Measurements from ENCODE around the gene MSI2. TPM values are rescaled to one million over a fixed set of nuclear protein-coding genes. Genes with fewer than 3 reads are reported as not detected.

MSI2 gene
- total RNA-seq, 2 experiments from 2014 or later = 107 to 111 TPM

- H3K27me3 Mint-ChIP-seq = no peaks in the 10 kb centered on the region
- peaks cover 88% of the 10 kb centered on the region for H3K36me3 Mint-ChIP-seq (ENCODE audit: low read depth)
- no peaks in the 10 kb centered on the region for H3K9me3 Mint-ChIP-seq
- DNase-seq = no peak
- H3K4me3 Mint-ChIP-seq = no peak overlapping the region
- H3K27ac Mint-ChIP-seq = no peak overlapping the region
- H3K4me1 Mint-ChIP-seq = peaks cover 65% of the 10 kb centered on the region
- ChIA-PET POLR2A (interaction anchor here (0.8 kb wide), 1 partner anchor 422 kb away, joined by 3 read pairs; no protein-coding TSS in a partner anchor), CTCF (no interaction called here)
These were observed 6.2 kb downstream of the MSI2 start for GRCh38 chr17:57262557-57262956.

- POLR2A ChIA-PET = no interaction called here
- CTCF ChIA-PET = no interaction called here
- Mint-ChIP-seq H3K27ac (no peak overlapping the region), H3K4me3 (no peak overlapping the region), H3K36me3 (ENCODE audit: low read depth) (peaks cover 85% of the 10 kb centered on the region), H3K9me3 (no peaks in the 10 kb centered on the region), H3K27me3 (no peaks in the 10 kb centered on the region), H3K4me1 (peaks cover 55% of the 10 kb centered on the region)
- DNase-seq = no peak
These were observed 7.9 kb downstream of the MSI2 start for GRCh38 chr17:57264250-57264649.

GRCh38 chr17:57264776-57265175 is 8.5 kb downstream of the MSI2 start:
- DNase-seq = no peak
- Mint-ChIP-seq H3K36me3 (ENCODE audit: low read depth) (peaks cover 88% of the 10 kb centered on the region), H3K4me1 (peaks cover 52% of the 10 kb centered on the region), H3K9me3 (no peaks in the 10 kb centered on the region), H3K27ac (no peak overlapping the region), H3K4me3 (no peak overlapping the region), H3K27me3 (no peaks in the 10 kb centered on the region)
- ChIA-PET CTCF (no interaction called here), POLR2A (no interaction called here)

DNA sequence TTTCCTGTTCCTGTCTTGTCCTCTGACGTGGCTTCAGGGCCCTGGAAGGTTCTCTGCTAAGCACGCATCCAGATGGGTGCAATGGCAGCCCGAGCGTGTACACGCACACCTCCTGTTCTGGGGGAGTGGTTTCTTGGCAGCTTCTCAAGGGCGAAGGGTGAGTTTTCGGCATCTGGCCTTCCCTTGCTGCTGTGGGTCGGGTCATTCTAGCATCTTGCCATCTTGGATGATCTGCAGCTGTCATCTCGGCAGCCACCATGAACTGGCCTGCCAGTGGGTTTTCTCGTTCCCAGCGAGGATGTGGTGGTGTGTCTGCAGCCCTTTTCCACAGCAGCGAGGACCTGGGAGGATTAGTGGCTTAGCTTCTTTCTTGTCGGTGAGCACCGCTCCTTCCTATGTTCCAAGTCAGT is 10.6 kb downstream of the MSI2 start:
- no peak for DNase-seq

GRCh38 chr17:57268181-57268580 is 11.9 kb downstream of the MSI2 start:
- no peaks in the 10 kb centered on the region for H3K27me3 Mint-ChIP-seq
- ChIA-PET CTCF (no interaction called here), POLR2A (interaction anchor here (1.2 to 1.7 kb wide), 2 partner anchors 10 to 13 kb away, joined by 3 to 5 read pairs; no protein-coding TSS in a partner anchor)
- no peak overlapping the region for H3K4me3 Mint-ChIP-seq
- H3K9me3 Mint-ChIP-seq = no peaks in the 10 kb centered on the region
- DNase-seq = no peak
- no peak overlapping the region for H3K27ac Mint-ChIP-seq
- H3K36me3 Mint-ChIP-seq (ENCODE audit: low read depth) = peaks cover 85% of the 10 kb centered on the region
- H3K4me1 Mint-ChIP-seq = peaks cover 36% of the 10 kb centered on the region

More for the DNA sequence above, 10.6 kb downstream of the MSI2 start:
- Mint-ChIP-seq H3K4me1 (peaks cover 41% of the 10 kb centered on the region), H3K9me3 (no peaks in the 10 kb centered on the region), H3K36me3 (ENCODE audit: low read depth) (peaks cover 86% of the 10 kb centered on the region), H3K4me3 (no peak overlapping the region), H3K27me3 (no peaks in the 10 kb centered on the region), H3K27ac (no peak overlapping the region)
- ChIA-PET CTCF (interaction anchor here (0.8 to 1.0 kb wide), 2 partner anchors 9 to 14 kb away, joined by 3 to 5 read pairs; no protein-coding TSS in a partner anchor), POLR2A (interaction anchor here (1.2 to 1.7 kb wide), 3 partner anchors 9 to 14 kb away, joined by 3 to 5 read pairs (median 4); no protein-coding TSS in a partner anchor)

DNA sequence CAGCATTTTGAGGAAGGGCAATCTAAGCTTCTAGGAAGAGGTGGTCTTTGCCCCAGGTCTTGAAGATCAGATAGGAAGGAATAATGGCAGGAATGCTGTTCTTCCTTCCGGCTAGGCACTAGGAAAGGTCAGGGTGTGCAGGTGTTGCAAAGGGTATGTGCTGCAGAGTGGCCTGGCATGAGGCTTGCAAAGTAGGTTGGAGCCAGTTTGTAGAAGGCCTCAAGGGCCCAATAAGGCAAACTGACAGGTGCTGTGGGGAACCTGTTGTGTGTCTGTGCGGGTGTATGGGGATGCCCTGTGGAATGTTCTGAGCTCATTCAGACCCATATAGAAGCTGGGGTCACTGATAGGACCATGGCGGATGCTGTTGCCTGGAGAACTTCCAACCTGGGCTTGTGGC is 12.7 kb downstream of the MSI2 start:
- CTCF ChIA-PET = no interaction called here
- no peak for DNase-seq

DNA sequence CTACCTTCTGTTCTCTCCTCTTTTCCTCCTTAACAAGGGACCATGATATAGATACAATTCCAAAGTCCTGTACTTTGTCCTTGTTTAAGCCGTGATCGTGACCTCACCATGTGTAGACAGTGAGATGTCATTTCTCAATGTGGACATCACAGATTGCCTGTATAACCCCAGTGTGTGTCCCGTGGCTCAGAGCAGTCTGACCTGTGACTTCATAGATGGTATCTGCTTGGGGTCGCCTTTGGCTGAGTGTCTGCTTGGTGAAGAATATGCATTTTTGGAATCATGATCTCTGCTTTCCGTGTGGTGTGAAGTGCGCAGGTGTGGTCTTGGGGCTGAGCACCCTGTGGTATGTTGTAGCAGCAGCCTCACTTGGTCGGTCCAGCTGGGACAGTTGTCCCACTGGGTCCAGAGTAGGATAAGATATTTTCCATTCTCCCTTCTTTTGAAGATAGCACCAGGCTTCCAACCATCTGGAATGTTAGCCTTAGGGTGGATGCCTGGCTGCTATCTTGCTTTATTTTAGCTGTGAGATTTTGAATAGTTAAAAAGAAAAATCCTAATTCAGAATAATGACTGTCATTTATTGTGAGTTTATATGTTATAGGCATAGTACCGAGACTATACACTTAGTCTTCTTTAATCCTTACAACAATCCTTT is 13.4 kb downstream of the MSI2 start:
- H3K36me3 Mint-ChIP-seq (ENCODE audit: low read depth) = peaks cover 84% of the 10 kb centered on the region
- H3K4me1 Mint-ChIP-seq = peaks cover 31% of the 10 kb centered on the region
- no peak overlapping the region for H3K27ac Mint-ChIP-seq
- no peaks in the 10 kb centered on the region for H3K27me3 Mint-ChIP-seq
- ChIA-PET CTCF (interaction anchor here (0.7 to 2.2 kb wide), 2 partner anchors 12 to 402 kb away, joined by 3 to 8 read pairs; no protein-coding TSS in a partner anchor), POLR2A (interaction anchor here (2.4 kb wide), 1 partner anchor 12 kb away, joined by 9 read pairs; no protein-coding TSS in a partner anchor)
- H3K9me3 Mint-ChIP-seq = no peaks in the 10 kb centered on the region
- H3K4me3 Mint-ChIP-seq = no peak overlapping the region
- DNase-seq = no peak

More for the DNA sequence above, 12.7 kb downstream of the MSI2 start:
- POLR2A ChIA-PET = interaction anchor here (2.4 kb wide), 1 partner anchor 13 kb away, joined by 9 read pairs; no protein-coding TSS in a partner anchor
- peaks cover 82% of the 10 kb centered on the region for H3K36me3 Mint-ChIP-seq (ENCODE audit: low read depth)
- no peak overlapping the region for H3K27ac Mint-ChIP-seq
- H3K9me3 Mint-ChIP-seq = no peaks in the 10 kb centered on the region
- H3K4me3 Mint-ChIP-seq = no peak overlapping the region
- no peaks in the 10 kb centered on the region for H3K27me3 Mint-ChIP-seq
- peaks cover 28% of the 10 kb centered on the region for H3K4me1 Mint-ChIP-seq

DNA sequence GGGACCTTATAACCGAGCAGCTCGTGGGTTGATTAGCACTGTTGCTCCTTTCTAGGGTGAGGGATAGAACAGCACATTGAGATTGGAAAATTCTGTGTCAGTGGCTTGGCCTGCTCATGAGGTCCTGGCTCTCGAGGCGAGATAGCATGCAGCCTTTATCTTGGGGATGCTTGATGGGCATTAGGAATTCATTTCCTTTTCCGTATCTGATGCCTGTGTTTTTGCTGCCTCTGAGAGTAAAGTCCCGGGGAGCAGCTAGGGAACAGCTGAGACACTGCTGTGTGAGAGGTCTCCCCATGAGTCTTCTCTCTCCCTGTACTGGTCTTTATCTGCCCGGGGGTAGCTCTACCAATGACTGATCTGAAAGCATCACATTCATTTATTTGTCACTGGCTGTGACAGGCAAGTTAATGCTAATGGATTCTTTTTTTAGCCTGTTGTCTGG is 14.5 kb downstream of the MSI2 start:
- Mint-ChIP-seq H3K4me1 (peaks cover 35% of the 10 kb centered on the region), H3K27ac (no peak overlapping the region), H3K9me3 (no peaks in the 10 kb centered on the region), H3K4me3 (no peak overlapping the region), H3K36me3 (ENCODE audit: low read depth) (peaks cover 84% of the 10 kb centered on the region), H3K27me3 (no peaks in the 10 kb centered on the region)
- DNase-seq = no peak
- ChIA-PET CTCF (interaction anchor here (0.9 to 2.2 kb wide), 2 partner anchors 10 to 28 kb away, joined by 3 to 8 read pairs; no protein-coding TSS in a partner anchor), POLR2A (interaction anchor here (2.4 kb wide), 1 partner anchor 11 kb away, joined by 9 read pairs; no protein-coding TSS in a partner anchor)

- Mint-ChIP-seq H3K27me3 (no peaks in the 10 kb centered on the region), H3K4me1 (peaks cover 43% of the 10 kb centered on the region), H3K9me3 (no peaks in the 10 kb centered on the region), H3K36me3 (ENCODE audit: low read depth) (peaks cover 87% of the 10 kb centered on the region), H3K27ac (no peak overlapping the region), H3K4me3 (no peak overlapping the region)
- ChIA-PET POLR2A (interaction anchor here (1.1 kb wide), 1 partner anchor 16 kb away, joined by 3 read pairs; the partner anchor contains the start of gene MSI2), CTCF (interaction anchor here (0.6 to 2.2 kb wide), 2 partner anchors 9 to 34 kb away, joined by 4 to 8 read pairs; no protein-coding TSS in a partner anchor)
- DNase-seq = no peak
These were observed 15.5 kb downstream of the MSI2 start for GRCh38 chr17:57271821-57272220.

- no peak overlapping the region for H3K4me3 Mint-ChIP-seq
- no peak overlapping the region for H3K27ac Mint-ChIP-seq
- peaks cover 83% of the 10 kb centered on the region for H3K36me3 Mint-ChIP-seq (ENCODE audit: low read depth)
- ChIA-PET POLR2A (no interaction called here), CTCF (no interaction called here)
- H3K9me3 Mint-ChIP-seq = no peaks in the 10 kb centered on the region
- H3K4me1 Mint-ChIP-seq = peaks cover 54% of the 10 kb centered on the region
- DNase-seq = no peak
- H3K27me3 Mint-ChIP-seq = no peaks in the 10 kb centered on the region
These were observed 17.2 kb downstream of the MSI2 start for GRCh38 chr17:57273490-57273889.

DNA sequence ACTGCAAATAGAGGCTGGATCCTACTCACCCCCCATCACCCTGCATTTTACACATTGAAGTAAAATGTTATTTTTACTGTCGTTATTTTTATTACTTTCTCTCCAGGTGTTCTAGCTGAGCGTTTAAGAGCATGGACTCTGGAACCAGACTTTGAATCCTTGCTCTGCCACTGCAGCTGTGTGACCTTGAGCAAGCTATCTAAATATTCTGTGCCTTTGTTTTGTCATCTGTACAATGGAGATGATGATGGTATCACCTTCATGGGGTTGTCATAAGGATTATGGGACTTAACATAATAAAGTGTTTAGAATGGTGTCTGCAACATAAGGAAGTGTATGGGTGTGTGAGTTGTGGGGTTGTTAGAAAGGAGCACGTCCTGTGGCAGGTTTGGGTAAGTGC is 17.8 kb downstream of the MSI2 start:
- Mint-ChIP-seq H3K27ac (no peak overlapping the region), H3K36me3 (ENCODE audit: low read depth) (peaks cover 84% of the 10 kb centered on the region), H3K4me3 (no peak overlapping the region), H3K27me3 (no peaks in the 10 kb centered on the region), H3K4me1 (peaks cover 61% of the 10 kb centered on the region), H3K9me3 (no peaks in the 10 kb centered on the region)
- ChIA-PET POLR2A (no interaction called here), CTCF (no interaction called here)
- no peak for DNase-seq

GRCh38 chr17:57275071-57275764 is 18.9 kb downstream of the MSI2 start:
- H3K4me3 Mint-ChIP-seq = no peak overlapping the region
- no peaks in the 10 kb centered on the region for H3K9me3 Mint-ChIP-seq
- no peak overlapping the region for H3K27ac Mint-ChIP-seq
- ChIA-PET CTCF (no interaction called here), POLR2A (no interaction called here)
- peaks cover 85% of the 10 kb centered on the region for H3K36me3 Mint-ChIP-seq (ENCODE audit: low read depth)
- peaks cover 69% of the 10 kb centered on the region for H3K4me1 Mint-ChIP-seq
- no peak for DNase-seq
- H3K27me3 Mint-ChIP-seq = no peaks in the 10 kb centered on the region

- ChIA-PET POLR2A (interaction anchor here (1.3 kb wide), 1 partner anchor 19 kb away, joined by 3 read pairs; no protein-coding TSS in a partner anchor), CTCF (no interaction called here)
- Mint-ChIP-seq H3K36me3 (ENCODE audit: low read depth) (peaks cover 76% of the 10 kb centered on the region), H3K27me3 (no peaks in the 10 kb centered on the region), H3K4me1 (peaks cover 74% of the 10 kb centered on the region), H3K4me3 (no peak overlapping the region), H3K9me3 (no peaks in the 10 kb centered on the region), H3K27ac (peak overlapping the region; percentile 42)
- DNase-seq = no peak
These were observed 20.3 kb downstream of the MSI2 start for GRCh38 chr17:57276621-57277020.

All from activated CD4-positive, alpha-beta memory T cell treated with anti-CD3 and anti-CD28 coated beads, Interleukin-2, amount 10 ng/mL, durations not matched to agents 7 days and 5 days (primary cell).